H1 (cell line): ENCODE results near the gene NUP62CL. TPM values are rescaled to one million over a fixed set of nuclear protein-coding genes. Genes with fewer than 3 reads are reported as not detected.

Experiments
- BACH1 ChIP-seq: IDR thresholded peaks from 2 replicates; pipeline ENCODE4 v1.6.1; 2012; ENCODE audit warnings: low read length, improper control_type of control experiment
- POLR2A ChIP-seq, 2 experiments: IDR thresholded peaks; 1 replicate in 1 of 2; 2 replicates in 1 of 2; pipeline ENCODE4 v1.6.1; 2011; ENCODE audit warnings: low read depth in 2 of 2, low read length in 2 of 2, mild to moderate bottlenecking in 2 of 2; ENCODE audit errors: control extremely low read depth in 1 of 2
- SIN3A ChIP-seq, 2 experiments: IDR thresholded peaks in 1 of 2; conservative IDR thresholded peaks in 1 of 2; 2 replicates each; pipeline ENCODE4 v1.6.1; 2011 to 2012; ENCODE audit warnings: low read length in 2 of 2, improper control_type of control experiment in 1 of 2, low read depth in 1 of 2, mild to moderate bottlenecking in 1 of 2
- SIX5 ChIP-seq: IDR thresholded peaks from 2 replicates; pipeline ENCODE4 v1.6.1; 2011; ENCODE audit warnings: mild to moderate bottlenecking, low read depth, low read length
- SUZ12 ChIP-seq: fragments of 200-600 bp; sonication (generic); IDR thresholded peaks from 2 replicates; pipeline ENCODE4 v1.6.1; 2012; ENCODE audit warnings: mild to moderate bottlenecking, inconsistent platforms, low read length, moderate library complexity, mixed read lengths
- polyA plus RNA-seq, 7 experiments: library from polyadenylated mRNA; depleted of rRNA in 3 of 7; stranded (reverse) in 5 of 7; unstranded in 2 of 7; fragments of >200 nt in 5 of 7; fragments of 200-250 nt in 2 of 7; gene quantifications; 1 replicate in 5 of 7; 2 replicates in 1 of 7; 4 replicates in 1 of 7; pipeline versions ENCODE4 v1.2.1 to v1.2.3, GENCODE V29; 2011 to 2013; ENCODE audit warnings: missing spikeins in 2 of 7, mixed read lengths in 2 of 7
- total RNA-seq: library from RNA; stranded (reverse); fragmentation: NEBNext Ultra II Directional; extraction: Animal tissue kit (Norgen Biotek cat#: 25700); gene quantifications from 2 replicates; pipeline ENCODE4 v1.2.1, GENCODE V29; 2021
- TF ChIP-seq, protein P1 (sequence below): fragments of 300-600 bp; sonication (generic); IDR thresholded peaks from 2 replicates; pipeline ENCODE4 v1.7.1; 2012; ENCODE audit warnings: low read length, moderate library complexity, mild to moderate bottlenecking, inconsistent platforms; ENCODE audit not compliant: insufficient replicate concordance
- TF ChIP-seq, protein P2 (sequence below), 3 experiments: IDR thresholded peaks; 1 replicate in 2 of 3; 2 replicates in 1 of 3; pipeline versions ENCODE4 v1.5.1 to v1.6.1; 2011; ENCODE audit warnings: low read length in 3 of 3, mild to moderate bottlenecking in 3 of 3, inconsistent platforms in 2 of 3, low read depth in 1 of 3, moderate library complexity in 1 of 3; ENCODE audit not compliant: insufficient read depth in 1 of 3; ENCODE audit errors: control extremely low read depth in 1 of 3

The NUP62CL gene
- total and polyA plus RNA-seq, 2 of the 8 experiments (the other 6 are each of a cell fraction or from before 2014, with no cell fraction given) = 3.3 to 6.2 TPM

GRCh38 chrX:107118322-107119147 is 87.7 kb downstream of the NUP62CL start, which contains the start of gene RBM41 (continued):
- TF ChIP-seq SUZ12 = no peak
- TF ChIP-seq, protein P1, sequence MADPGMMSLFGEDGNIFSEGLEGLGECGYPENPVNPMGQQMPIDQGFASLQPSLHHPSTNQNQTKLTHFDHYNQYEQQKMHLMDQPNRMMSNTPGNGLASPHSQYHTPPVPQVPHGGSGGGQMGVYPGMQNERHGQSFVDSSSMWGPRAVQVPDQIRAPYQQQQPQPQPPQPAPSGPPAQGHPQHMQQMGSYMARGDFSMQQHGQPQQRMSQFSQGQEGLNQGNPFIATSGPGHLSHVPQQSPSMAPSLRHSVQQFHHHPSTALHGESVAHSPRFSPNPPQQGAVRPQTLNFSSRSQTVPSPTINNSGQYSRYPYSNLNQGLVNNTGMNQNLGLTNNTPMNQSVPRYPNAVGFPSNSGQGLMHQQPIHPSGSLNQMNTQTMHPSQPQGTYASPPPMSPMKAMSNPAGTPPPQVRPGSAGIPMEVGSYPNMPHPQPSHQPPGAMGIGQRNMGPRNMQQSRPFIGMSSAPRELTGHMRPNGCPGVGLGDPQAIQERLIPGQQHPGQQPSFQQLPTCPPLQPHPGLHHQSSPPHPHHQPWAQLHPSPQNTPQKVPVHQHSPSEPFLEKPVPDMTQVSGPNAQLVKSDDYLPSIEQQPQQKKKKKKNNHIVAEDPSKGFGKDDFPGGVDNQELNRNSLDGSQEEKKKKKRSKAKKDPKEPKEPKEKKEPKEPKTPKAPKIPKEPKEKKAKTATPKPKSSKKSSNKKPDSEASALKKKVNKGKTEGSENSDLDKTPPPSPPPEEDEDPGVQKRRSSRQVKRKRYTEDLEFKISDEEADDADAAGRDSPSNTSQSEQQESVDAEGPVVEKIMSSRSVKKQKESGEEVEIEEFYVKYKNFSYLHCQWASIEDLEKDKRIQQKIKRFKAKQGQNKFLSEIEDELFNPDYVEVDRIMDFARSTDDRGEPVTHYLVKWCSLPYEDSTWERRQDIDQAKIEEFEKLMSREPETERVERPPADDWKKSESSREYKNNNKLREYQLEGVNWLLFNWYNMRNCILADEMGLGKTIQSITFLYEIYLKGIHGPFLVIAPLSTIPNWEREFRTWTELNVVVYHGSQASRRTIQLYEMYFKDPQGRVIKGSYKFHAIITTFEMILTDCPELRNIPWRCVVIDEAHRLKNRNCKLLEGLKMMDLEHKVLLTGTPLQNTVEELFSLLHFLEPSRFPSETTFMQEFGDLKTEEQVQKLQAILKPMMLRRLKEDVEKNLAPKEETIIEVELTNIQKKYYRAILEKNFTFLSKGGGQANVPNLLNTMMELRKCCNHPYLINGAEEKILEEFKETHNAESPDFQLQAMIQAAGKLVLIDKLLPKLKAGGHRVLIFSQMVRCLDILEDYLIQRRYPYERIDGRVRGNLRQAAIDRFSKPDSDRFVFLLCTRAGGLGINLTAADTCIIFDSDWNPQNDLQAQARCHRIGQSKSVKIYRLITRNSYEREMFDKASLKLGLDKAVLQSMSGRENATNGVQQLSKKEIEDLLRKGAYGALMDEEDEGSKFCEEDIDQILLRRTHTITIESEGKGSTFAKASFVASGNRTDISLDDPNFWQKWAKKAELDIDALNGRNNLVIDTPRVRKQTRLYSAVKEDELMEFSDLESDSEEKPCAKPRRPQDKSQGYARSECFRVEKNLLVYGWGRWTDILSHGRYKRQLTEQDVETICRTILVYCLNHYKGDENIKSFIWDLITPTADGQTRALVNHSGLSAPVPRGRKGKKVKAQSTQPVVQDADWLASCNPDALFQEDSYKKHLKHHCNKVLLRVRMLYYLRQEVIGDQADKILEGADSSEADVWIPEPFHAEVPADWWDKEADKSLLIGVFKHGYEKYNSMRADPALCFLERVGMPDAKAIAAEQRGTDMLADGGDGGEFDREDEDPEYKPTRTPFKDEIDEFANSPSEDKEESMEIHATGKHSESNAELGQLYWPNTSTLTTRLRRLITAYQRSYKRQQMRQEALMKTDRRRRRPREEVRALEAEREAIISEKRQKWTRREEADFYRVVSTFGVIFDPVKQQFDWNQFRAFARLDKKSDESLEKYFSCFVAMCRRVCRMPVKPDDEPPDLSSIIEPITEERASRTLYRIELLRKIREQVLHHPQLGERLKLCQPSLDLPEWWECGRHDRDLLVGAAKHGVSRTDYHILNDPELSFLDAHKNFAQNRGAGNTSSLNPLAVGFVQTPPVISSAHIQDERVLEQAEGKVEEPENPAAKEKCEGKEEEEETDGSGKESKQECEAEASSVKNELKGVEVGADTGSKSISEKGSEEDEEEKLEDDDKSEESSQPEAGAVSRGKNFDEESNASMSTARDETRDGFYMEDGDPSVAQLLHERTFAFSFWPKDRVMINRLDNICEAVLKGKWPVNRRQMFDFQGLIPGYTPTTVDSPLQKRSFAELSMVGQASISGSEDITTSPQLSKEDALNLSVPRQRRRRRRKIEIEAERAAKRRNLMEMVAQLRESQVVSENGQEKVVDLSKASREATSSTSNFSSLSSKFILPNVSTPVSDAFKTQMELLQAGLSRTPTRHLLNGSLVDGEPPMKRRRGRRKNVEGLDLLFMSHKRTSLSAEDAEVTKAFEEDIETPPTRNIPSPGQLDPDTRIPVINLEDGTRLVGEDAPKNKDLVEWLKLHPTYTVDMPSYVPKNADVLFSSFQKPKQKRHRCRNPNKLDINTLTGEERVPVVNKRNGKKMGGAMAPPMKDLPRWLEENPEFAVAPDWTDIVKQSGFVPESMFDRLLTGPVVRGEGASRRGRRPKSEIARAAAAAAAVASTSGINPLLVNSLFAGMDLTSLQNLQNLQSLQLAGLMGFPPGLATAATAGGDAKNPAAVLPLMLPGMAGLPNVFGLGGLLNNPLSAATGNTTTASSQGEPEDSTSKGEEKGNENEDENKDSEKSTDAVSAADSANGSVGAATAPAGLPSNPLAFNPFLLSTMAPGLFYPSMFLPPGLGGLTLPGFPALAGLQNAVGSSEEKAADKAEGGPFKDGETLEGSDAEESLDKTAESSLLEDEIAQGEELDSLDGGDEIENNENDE = no peak
- no peak for TF ChIP-seq SIN3A (conservative IDR thresholded peaks at IDR 0.05 in 1 of 2, IDR thresholded peaks at IDR 0.05 in 1 of 2; ENCODE audit: low read depth in 1 of 2, low read length in 2 of 2)
- TF ChIP-seq, protein P2, sequence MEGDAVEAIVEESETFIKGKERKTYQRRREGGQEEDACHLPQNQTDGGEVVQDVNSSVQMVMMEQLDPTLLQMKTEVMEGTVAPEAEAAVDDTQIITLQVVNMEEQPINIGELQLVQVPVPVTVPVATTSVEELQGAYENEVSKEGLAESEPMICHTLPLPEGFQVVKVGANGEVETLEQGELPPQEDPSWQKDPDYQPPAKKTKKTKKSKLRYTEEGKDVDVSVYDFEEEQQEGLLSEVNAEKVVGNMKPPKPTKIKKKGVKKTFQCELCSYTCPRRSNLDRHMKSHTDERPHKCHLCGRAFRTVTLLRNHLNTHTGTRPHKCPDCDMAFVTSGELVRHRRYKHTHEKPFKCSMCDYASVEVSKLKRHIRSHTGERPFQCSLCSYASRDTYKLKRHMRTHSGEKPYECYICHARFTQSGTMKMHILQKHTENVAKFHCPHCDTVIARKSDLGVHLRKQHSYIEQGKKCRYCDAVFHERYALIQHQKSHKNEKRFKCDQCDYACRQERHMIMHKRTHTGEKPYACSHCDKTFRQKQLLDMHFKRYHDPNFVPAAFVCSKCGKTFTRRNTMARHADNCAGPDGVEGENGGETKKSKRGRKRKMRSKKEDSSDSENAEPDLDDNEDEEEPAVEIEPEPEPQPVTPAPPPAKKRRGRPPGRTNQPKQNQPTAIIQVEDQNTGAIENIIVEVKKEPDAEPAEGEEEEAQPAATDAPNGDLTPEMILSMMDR (IDR thresholded peaks at IDR 0.05; ENCODE audit: control extremely low read depth in 1 of 3, insufficient read depth in 1 of 3, low read depth in 1 of 3, low read length in 3 of 3) = no peak
- no peak for TF ChIP-seq BACH1
- TF ChIP-seq POLR2A (IDR thresholded peaks at IDR 0.05; ENCODE audit: control extremely low read depth in 1 of 2, low read depth in 2 of 2, low read length in 2 of 2) = peak; percentile 65 to 67; a peak in 2 of 3 replicates
- TF ChIP-seq SIX5 = peak; percentile 72
